ENCODE results near the gene GAPDHS. TPM values are rescaled to one million over a fixed set of nuclear protein-coding genes. Genes with fewer than 3 reads are reported as not detected.

GAPDHS gene
- total and polyA plus RNA-seq, 2 experiments from 2014 or later = not detected

DNA sequence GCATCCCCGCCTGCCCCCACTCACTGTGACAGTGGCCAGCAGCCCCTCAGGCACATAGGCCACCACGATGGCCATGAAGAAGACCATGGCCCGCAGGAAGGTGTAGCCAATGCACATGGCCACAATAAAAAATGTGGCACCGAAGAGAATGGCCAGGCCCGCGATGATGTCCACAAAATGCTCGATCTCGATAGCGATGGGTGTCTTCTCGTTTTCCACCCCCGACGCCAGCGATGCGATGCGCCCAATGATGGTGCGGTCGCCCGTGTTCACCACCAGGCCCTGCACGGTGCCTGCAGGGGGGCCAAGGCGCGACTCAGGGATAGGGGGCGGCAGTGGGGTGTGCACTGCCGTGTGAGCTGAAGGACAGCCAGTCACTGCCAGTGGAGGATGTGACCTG, 26.5 kb downstream of the GAPDHS start:
- H3K79me2 ChIP-seq = no peaks in the 10 kb centered on the region
- no peaks in the 10 kb centered on the region for H3K9me2 ChIP-seq (replicated peaks; ENCODE audit: insufficient read depth)
- no peak overlapping the region for H2AFZ ChIP-seq
- H4K20me1 ChIP-seq (ENCODE audit: insufficient read depth, poor library complexity, severe bottlenecking) = no peaks in the 10 kb centered on the region
- no peak overlapping the region for H3K4me2 ChIP-seq
- 95% methylated on average over 19 of the region's 23 CpGs for WGBS (ENCODE audit: low lambda C conversion rate, missing lambda C conversion rate)
- H3K9me3 ChIP-seq (ENCODE audit: low read depth) = no peaks in the 10 kb centered on the region
- peaks cover 3% of the 10 kb centered on the region for H3K4me1 ChIP-seq (ENCODE audit: insufficient read depth)
- H3K36me3 ChIP-seq (replicated peaks; ENCODE audit: insufficient read depth, low read depth) = no peaks in the 10 kb centered on the region
- H3K27me3 ChIP-seq = peaks cover 13% of the 10 kb centered on the region
- DNase-seq (ENCODE audit: low spot score) = no peak
- TF ChIP-seq EZH2 (IDR thresholded peaks at IDR 0.05; ENCODE audit: borderline replicate concordance) (no peak), EZH2phosphoT487 (IDR thresholded peaks at IDR 0.05; ENCODE audit: low read depth, severe bottlenecking, unreplicated experiment) (no peak)
- TF ChIP-seq, protein P1, sequence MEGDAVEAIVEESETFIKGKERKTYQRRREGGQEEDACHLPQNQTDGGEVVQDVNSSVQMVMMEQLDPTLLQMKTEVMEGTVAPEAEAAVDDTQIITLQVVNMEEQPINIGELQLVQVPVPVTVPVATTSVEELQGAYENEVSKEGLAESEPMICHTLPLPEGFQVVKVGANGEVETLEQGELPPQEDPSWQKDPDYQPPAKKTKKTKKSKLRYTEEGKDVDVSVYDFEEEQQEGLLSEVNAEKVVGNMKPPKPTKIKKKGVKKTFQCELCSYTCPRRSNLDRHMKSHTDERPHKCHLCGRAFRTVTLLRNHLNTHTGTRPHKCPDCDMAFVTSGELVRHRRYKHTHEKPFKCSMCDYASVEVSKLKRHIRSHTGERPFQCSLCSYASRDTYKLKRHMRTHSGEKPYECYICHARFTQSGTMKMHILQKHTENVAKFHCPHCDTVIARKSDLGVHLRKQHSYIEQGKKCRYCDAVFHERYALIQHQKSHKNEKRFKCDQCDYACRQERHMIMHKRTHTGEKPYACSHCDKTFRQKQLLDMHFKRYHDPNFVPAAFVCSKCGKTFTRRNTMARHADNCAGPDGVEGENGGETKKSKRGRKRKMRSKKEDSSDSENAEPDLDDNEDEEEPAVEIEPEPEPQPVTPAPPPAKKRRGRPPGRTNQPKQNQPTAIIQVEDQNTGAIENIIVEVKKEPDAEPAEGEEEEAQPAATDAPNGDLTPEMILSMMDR (IDR thresholded peaks at IDR 0.05; ENCODE audit: poor library complexity) = no peak
- H3K4me3 ChIP-seq = no peak overlapping the region
- no peak overlapping the region for H3K27ac ChIP-seq

DNA sequence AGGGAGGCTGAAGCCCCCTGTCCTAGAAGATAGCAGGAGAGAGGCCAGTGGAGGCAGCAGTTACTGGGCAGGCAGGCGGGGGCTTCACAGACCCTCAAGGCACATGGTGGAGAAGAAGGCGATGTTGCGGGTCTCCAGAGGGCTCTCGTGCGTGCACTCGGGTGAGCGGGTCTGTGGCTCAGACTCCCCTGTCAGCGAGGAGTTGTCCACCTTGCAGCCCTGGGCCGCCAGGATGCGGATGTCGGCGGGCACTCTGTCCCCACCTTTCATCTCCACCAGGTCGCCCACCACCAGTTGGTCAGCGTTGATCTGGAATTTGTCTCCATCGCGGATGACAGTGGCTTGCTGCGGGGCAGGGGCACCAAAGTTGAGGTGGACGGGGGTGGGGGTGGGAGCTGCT, 27.0 kb downstream of the GAPDHS start:
- H2AFZ ChIP-seq = no peak overlapping the region
- H3K9me2 ChIP-seq (replicated peaks; ENCODE audit: insufficient read depth) = no peaks in the 10 kb centered on the region
- WGBS (ENCODE audit: low lambda C conversion rate, missing lambda C conversion rate) = 92% methylated on average over 13 of the region's 18 CpGs
- no peaks in the 10 kb centered on the region for H3K36me3 ChIP-seq (replicated peaks; ENCODE audit: insufficient read depth, low read depth)
- TF ChIP-seq EZH2phosphoT487 (IDR thresholded peaks at IDR 0.05; ENCODE audit: low read depth, severe bottlenecking, unreplicated experiment) (no peak), EZH2 (IDR thresholded peaks at IDR 0.05; ENCODE audit: borderline replicate concordance) (no peak)
- TF ChIP-seq, protein P1 (IDR thresholded peaks at IDR 0.05; ENCODE audit: poor library complexity) = no peak
- no peaks in the 10 kb centered on the region for H3K9me3 ChIP-seq (ENCODE audit: low read depth)
- no peaks in the 10 kb centered on the region for H3K79me2 ChIP-seq
- peaks cover 3% of the 10 kb centered on the region for H3K4me1 ChIP-seq (ENCODE audit: insufficient read depth)
- no peak overlapping the region for H3K27ac ChIP-seq
- DNase-seq (ENCODE audit: low spot score) = no peak
- no peak overlapping the region for H3K4me2 ChIP-seq
- no peaks in the 10 kb centered on the region for H4K20me1 ChIP-seq (ENCODE audit: insufficient read depth, poor library complexity, severe bottlenecking)
- peaks cover 13% of the 10 kb centered on the region for H3K27me3 ChIP-seq
- no peak overlapping the region for H3K4me3 ChIP-seq

DNA sequence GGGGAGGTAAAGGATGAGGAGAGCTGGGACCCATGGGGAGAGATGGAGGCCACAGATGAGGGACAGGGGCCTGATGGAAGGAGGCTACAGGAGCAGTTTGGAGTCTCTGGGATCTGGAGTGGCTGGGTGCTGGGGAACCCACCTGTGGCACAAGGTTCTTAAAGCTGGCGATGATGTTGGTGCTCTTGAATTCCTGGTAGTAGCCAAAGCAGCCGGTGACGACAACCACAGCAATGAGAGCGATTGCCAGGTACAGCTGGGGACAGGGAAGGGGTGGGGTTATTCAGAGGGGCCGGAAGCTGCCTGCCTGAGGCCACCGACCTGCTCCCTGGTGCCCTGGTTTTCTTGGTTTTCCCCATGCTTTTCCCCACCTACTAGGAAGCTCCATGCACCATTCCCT, 27.4 kb downstream of the GAPDHS start:
- whole genome bisulfite sequencing (ENCODE audit: low lambda C conversion rate, missing lambda C conversion rate) = 92% methylated on average over 5 of the region's 6 CpGs
- H3K9me3 ChIP-seq (ENCODE audit: low read depth) = no peaks in the 10 kb centered on the region
- no peak overlapping the region for H2AFZ ChIP-seq
- H3K4me1 ChIP-seq (ENCODE audit: insufficient read depth) = peaks cover 3% of the 10 kb centered on the region
- no peaks in the 10 kb centered on the region for H3K36me3 ChIP-seq (replicated peaks; ENCODE audit: insufficient read depth, low read depth)
- no peak for TF ChIP-seq EZH2phosphoT487 (IDR thresholded peaks at IDR 0.05; ENCODE audit: low read depth, severe bottlenecking, unreplicated experiment)
- TF ChIP-seq, protein P1 (IDR thresholded peaks at IDR 0.05; ENCODE audit: poor library complexity) = no peak
- no peak for TF ChIP-seq EZH2 (IDR thresholded peaks at IDR 0.05; ENCODE audit: borderline replicate concordance)
- H3K27me3 ChIP-seq = peaks cover 13% of the 10 kb centered on the region
- H3K79me2 ChIP-seq = no peaks in the 10 kb centered on the region
- H3K4me2 ChIP-seq = no peak overlapping the region
- H3K4me3 ChIP-seq = no peak overlapping the region
- no peaks in the 10 kb centered on the region for H3K9me2 ChIP-seq (replicated peaks; ENCODE audit: insufficient read depth)
- H4K20me1 ChIP-seq (ENCODE audit: insufficient read depth, poor library complexity, severe bottlenecking) = no peaks in the 10 kb centered on the region
- peak; percentile 1 for DNase-seq (ENCODE audit: low spot score)
- H3K27ac ChIP-seq = no peak overlapping the region

DNA sequence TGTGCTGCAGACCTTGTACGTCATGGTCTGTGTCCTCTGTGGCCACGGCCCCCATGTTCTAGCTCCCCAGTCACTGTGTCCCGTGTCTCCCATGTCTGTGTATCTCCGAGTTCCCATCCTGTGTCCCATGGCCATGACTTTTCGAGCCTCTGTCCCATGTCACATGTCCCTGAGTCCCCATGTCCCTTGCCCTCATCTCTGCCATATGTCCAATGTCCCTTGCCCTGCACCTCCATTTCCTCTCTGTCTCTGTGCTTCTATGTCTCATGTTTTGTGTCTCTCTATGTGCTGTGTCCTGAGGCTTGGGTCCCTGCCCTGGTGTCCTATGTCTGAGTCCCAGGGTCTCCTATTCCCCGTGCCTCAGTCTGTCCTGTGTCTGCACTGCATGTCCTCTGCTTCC, 28.2 kb downstream of the GAPDHS start:
- 86% methylated on average over 6 of the region's 6 CpGs for WGBS (ENCODE audit: low lambda C conversion rate, missing lambda C conversion rate)
- H3K27me3 ChIP-seq = peaks cover 13% of the 10 kb centered on the region
- no peaks in the 10 kb centered on the region for H3K9me3 ChIP-seq (ENCODE audit: low read depth)
- H3K9me2 ChIP-seq (replicated peaks; ENCODE audit: insufficient read depth) = no peaks in the 10 kb centered on the region
- H3K36me3 ChIP-seq (replicated peaks; ENCODE audit: insufficient read depth, low read depth) = no peaks in the 10 kb centered on the region
- no peak overlapping the region for H3K4me3 ChIP-seq
- H4K20me1 ChIP-seq (ENCODE audit: insufficient read depth, poor library complexity, severe bottlenecking) = no peaks in the 10 kb centered on the region
- H3K4me1 ChIP-seq (ENCODE audit: insufficient read depth) = peaks cover 3% of the 10 kb centered on the region
- H3K4me2 ChIP-seq = no peak overlapping the region
- no peak for DNase-seq (ENCODE audit: low spot score)
- TF ChIP-seq EZH2phosphoT487 (IDR thresholded peaks at IDR 0.05; ENCODE audit: low read depth, severe bottlenecking, unreplicated experiment) (no peak), EZH2 (IDR thresholded peaks at IDR 0.05; ENCODE audit: borderline replicate concordance) (no peak)
- TF ChIP-seq, protein P1 (IDR thresholded peaks at IDR 0.05; ENCODE audit: poor library complexity) = no peak
- H3K79me2 ChIP-seq = no peaks in the 10 kb centered on the region
- no peak overlapping the region for H3K27ac ChIP-seq
- H2AFZ ChIP-seq = no peak overlapping the region

Data from hepatocyte (in vitro differentiated cells).